ENCODE results near the gene GBP3.
"Not testable (repeated sequence)": the region's sequence is repeated elsewhere in the genome, so short reads cannot be mapped to it uniquely, and the experiment has no call there.

GBP3 gene

GRCh38 chr1:89022167-89022959 is at the start of gene GBP3:
Gene GBP3 (minus strand): TSS chr1:89022866. CDS start chr1:89020721, 2,145 bp downstream.
- DNase-seq (ENCODE audit: low read depth in 3 of 3): no peak

- DNase-seq (ENCODE audit: low read depth in 3 of 3): no peak
Measured at GRCh38 chr1:89070509-89070908, 47.8 kb upstream of the GBP3 start.

GRCh38 chr1:89069951-89070350 is 47.3 kb upstream of the GBP3 start:
- no peak for DNase-seq (ENCODE audit: low read depth in 3 of 3)

- no peak for DNase-seq (ENCODE audit: low read depth in 3 of 3)
Measured at GRCh38 chr1:89068291-89068690, 45.6 kb upstream of the GBP3 start.

- DNase-seq (ENCODE audit: low read depth in 3 of 3): no peak
Measured at GRCh38 chr1:89065079-89065868, 42.6 kb upstream of the GBP3 start, which contains the start of gene GBP1. Gene GBP1 (minus strand): TSS chr1:89065208. CDS start chr1:89063234, 1,974 bp downstream.

- DNase-seq (ENCODE audit: low read depth in 3 of 3): no peak
Measured at GRCh38 chr1:89064632-89065031, 42.0 kb upstream of the GBP3 start.

GRCh38 chr1:89063094-89063493 is 40.4 kb upstream of the GBP3 start:
- no peak for DNase-seq (ENCODE audit: low read depth in 3 of 3)

GRCh38 chr1:89060091-89060490 is 37.4 kb upstream of the GBP3 start:
- DNase-seq (ENCODE audit: low read depth in 3 of 3): no peak

GRCh38 chr1:89051955-89052312 is 29.3 kb upstream of the GBP3 start:
- no peak for DNase-seq (ENCODE audit: low read depth in 3 of 3)

- no peak for DNase-seq (ENCODE audit: low read depth in 3 of 3)
Measured at GRCh38 chr1:89051300-89051954, 28.8 kb upstream of the GBP3 start.

- DNase-seq (ENCODE audit: low read depth in 3 of 3): no peak
Measured at GRCh38 chr1:89050649-89051033, 28.0 kb upstream of the GBP3 start.

- DNase-seq (ENCODE audit: low read depth in 3 of 3): not testable (repeated sequence)
Measured at GRCh38 chr1:89049901-89050648, 27.4 kb upstream of the GBP3 start.

- not testable (repeated sequence) for DNase-seq (ENCODE audit: low read depth in 3 of 3)
Measured at GRCh38 chr1:89049187-89049586, 26.5 kb upstream of the GBP3 start.

- no peak for DNase-seq (ENCODE audit: low read depth in 3 of 3)
Measured at GRCh38 chr1:89047734-89048133, 25.1 kb upstream of the GBP3 start.

GRCh38 chr1:89046318-89047183 is 23.9 kb upstream of the GBP3 start:
- not testable (repeated sequence) for DNase-seq (ENCODE audit: low read depth in 3 of 3)

GRCh38 chr1:89044970-89045721 is 22.5 kb upstream of the GBP3 start:
- no peak for DNase-seq (ENCODE audit: low read depth in 3 of 3)

- no peak for DNase-seq (ENCODE audit: low read depth in 3 of 3)
Measured at GRCh38 chr1:89043940-89044339, 21.3 kb upstream of the GBP3 start.

- no peak for DNase-seq (ENCODE audit: low read depth in 3 of 3)
Measured at GRCh38 chr1:89042491-89042890, 19.8 kb upstream of the GBP3 start.

- DNase-seq (ENCODE audit: low read depth in 3 of 3): no peak
Measured at GRCh38 chr1:89041721-89042120, 19.1 kb upstream of the GBP3 start.

- no peak for DNase-seq (ENCODE audit: low read depth in 3 of 3)
Measured at GRCh38 chr1:89041119-89041641, 18.5 kb upstream of the GBP3 start.

Measured in stimulated activated CD4-positive, alpha-beta T cell treated with anti-CD3 and anti-CD28 coated beads, TNF-alpha, amount 100 ng/mL, for 4 hours (primary cell).